Measurements from ENCODE around the gene SH3GLB2.

Gene SH3GLB2

DNA sequence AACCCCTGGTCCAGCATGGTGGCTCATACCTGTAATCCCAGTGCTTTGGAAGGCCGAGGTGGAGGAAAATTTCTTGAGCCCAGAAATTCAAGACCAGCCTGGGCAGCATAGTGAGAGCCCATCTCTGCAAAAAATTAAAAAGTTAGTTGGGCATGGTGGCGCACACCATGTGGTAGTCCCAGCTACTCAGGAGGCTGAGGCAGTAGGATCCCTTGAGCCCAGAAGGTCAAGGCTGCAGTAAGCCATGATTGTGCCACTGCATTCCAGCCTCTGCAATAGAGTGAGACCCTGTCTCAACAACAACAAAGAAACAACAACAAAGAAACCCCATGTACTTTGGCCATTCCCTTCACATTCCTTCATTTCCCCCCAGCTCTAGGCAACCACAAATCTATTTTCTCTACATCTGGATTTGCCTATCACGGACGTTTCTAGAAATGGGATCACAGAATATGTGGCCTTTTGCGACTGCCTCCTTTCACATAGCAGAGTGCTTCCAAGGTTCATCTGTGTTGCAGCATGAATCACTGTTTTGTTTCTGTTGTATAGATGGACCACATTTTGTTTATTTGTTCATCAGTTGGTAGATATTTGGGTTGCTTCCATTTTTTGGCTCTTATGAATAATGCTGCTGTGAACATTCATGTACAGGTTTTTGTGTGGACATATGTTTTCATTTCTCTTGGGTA is 26.2 kb upstream of the SH3GLB2 start:
- TF ChIP-seq, protein P1, sequence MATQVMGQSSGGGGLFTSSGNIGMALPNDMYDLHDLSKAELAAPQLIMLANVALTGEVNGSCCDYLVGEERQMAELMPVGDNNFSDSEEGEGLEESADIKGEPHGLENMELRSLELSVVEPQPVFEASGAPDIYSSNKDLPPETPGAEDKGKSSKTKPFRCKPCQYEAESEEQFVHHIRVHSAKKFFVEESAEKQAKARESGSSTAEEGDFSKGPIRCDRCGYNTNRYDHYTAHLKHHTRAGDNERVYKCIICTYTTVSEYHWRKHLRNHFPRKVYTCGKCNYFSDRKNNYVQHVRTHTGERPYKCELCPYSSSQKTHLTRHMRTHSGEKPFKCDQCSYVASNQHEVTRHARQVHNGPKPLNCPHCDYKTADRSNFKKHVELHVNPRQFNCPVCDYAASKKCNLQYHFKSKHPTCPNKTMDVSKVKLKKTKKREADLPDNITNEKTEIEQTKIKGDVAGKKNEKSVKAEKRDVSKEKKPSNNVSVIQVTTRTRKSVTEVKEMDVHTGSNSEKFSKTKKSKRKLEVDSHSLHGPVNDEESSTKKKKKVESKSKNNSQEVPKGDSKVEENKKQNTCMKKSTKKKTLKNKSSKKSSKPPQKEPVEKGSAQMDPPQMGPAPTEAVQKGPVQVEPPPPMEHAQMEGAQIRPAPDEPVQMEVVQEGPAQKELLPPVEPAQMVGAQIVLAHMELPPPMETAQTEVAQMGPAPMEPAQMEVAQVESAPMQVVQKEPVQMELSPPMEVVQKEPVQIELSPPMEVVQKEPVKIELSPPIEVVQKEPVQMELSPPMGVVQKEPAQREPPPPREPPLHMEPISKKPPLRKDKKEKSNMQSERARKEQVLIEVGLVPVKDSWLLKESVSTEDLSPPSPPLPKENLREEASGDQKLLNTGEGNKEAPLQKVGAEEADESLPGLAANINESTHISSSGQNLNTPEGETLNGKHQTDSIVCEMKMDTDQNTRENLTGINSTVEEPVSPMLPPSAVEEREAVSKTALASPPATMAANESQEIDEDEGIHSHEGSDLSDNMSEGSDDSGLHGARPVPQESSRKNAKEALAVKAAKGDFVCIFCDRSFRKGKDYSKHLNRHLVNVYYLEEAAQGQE (IDR thresholded peaks at IDR 0.05; ENCODE audit: insufficient read depth in 1 of 2, low read depth in 2 of 2, low read length in 2 of 2), result no peak
- TF ChIP-seq FOXP2 (optimal IDR thresholded peaks at IDR 0.05; ENCODE audit: borderline replicate concordance, extremely low read depth, extremely low read length, insufficient read depth), result no peak
- TF ChIP-seq SIN3A (IDR thresholded peaks at IDR 0.05; ENCODE audit: borderline replicate concordance, insufficient read depth, low read length), result no peak
- TF ChIP-seq TAF1 (IDR thresholded peaks at IDR 0.05; ENCODE audit: borderline replicate concordance, insufficient read depth, low read length), result no peak
- TF ChIP-seq POLR2AphosphoS5 (IDR thresholded peaks at IDR 0.05; ENCODE audit: low read depth, low read length), result no peak

DNA sequence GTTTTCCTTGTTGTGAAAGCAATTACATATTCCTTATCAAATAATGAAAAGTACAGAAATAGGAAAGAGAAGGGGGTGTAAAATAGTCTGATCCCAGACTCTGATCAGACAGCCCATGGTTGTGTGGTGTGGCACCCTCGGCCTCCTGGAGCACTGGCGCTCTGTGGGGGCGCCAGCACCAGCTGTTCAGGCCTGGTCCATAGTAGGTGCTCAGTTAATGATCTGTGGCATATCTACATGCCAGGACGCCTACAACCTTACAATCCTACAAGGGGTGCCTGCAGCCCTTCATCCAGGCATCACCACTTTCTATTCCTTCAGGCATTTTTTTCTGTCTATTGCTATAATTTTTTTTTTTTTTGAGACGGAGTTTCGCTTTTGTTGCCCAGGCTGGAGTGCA is 24.9 kb upstream of the SH3GLB2 start:
- TF ChIP-seq, protein P1 (IDR thresholded peaks at IDR 0.05; ENCODE audit: insufficient read depth in 1 of 2, low read depth in 2 of 2, low read length in 2 of 2), result no peak
- TF ChIP-seq FOXP2 (optimal IDR thresholded peaks at IDR 0.05; ENCODE audit: borderline replicate concordance, extremely low read depth, extremely low read length, insufficient read depth) (no peak), POLR2AphosphoS5 (IDR thresholded peaks at IDR 0.05; ENCODE audit: low read depth, low read length) (no peak), SIN3A (IDR thresholded peaks at IDR 0.05; ENCODE audit: borderline replicate concordance, insufficient read depth, low read length) (no peak), TAF1 (IDR thresholded peaks at IDR 0.05; ENCODE audit: borderline replicate concordance, insufficient read depth, low read length) (no peak)

DNA sequence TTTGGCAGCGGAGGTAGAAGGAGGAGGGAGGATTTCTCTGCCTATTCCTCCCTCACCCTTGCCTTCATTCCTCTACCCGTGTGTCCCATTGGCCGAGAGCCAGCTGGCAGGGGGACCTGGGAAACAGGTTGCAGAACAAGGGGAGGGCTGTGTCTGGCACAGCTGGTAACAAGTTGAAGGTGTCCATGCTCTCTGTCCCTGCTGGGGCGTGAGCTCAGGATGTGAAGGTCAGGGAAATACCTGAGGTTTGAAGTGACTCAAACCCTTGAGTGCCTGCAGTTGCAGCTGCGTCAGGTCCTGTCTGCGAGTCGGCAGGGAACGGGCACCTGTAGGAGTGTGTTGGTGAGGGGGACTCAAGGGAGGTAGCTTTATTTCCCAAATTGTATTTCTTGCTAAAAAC is 24.5 kb upstream of the SH3GLB2 start:
- TF ChIP-seq, protein P1 (IDR thresholded peaks at IDR 0.05; ENCODE audit: insufficient read depth in 1 of 2, low read depth in 2 of 2, low read length in 2 of 2), result no peak
- TF ChIP-seq FOXP2 (optimal IDR thresholded peaks at IDR 0.05; ENCODE audit: borderline replicate concordance, extremely low read depth, extremely low read length, insufficient read depth) (no peak), SIN3A (IDR thresholded peaks at IDR 0.05; ENCODE audit: borderline replicate concordance, insufficient read depth, low read length) (no peak), POLR2AphosphoS5 (IDR thresholded peaks at IDR 0.05; ENCODE audit: low read depth, low read length) (no peak)

DNA sequence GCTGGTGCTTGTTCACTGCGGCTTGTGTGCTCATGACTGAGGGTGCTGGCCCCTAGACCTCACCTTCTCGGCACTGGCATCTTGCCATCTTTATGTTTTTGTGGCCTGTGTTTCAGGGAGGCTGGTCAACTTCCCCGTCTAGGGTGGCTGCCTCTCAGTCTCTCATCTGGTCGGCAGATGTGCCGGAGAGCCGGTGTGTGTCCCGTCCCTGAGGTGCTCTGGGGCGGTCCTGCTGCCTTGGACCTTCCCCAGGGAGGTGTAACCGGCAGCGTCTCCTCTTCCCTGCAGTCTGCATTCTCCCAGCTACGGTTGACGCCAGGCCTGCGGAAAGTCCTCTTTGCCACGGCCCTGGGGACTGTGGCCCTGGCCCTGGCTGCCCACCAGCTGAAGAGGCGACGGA is 13.9 kb upstream of the SH3GLB2 start:
- TF ChIP-seq FOXP2 (optimal IDR thresholded peaks at IDR 0.05; ENCODE audit: borderline replicate concordance, extremely low read depth, extremely low read length, insufficient read depth) (no peak), SIN3A (IDR thresholded peaks at IDR 0.05; ENCODE audit: borderline replicate concordance, insufficient read depth, low read length) (no peak), POLR2AphosphoS5 (IDR thresholded peaks at IDR 0.05; ENCODE audit: low read depth, low read length) (no peak), TAF1 (IDR thresholded peaks at IDR 0.05; ENCODE audit: borderline replicate concordance, insufficient read depth, low read length) (no peak)
- TF ChIP-seq, protein P1 (IDR thresholded peaks at IDR 0.05; ENCODE audit: insufficient read depth in 1 of 2, low read depth in 2 of 2, low read length in 2 of 2), result no peak

Measured in PFSK-1 (cell line).